Adrenal gland (tissue), 12 donors: Measurements from ENCODE around the gene MYBPHL. TPM values are rescaled to one million over a fixed set of nuclear protein-coding genes. Genes with fewer than 3 reads are reported as not detected.

Source experiments
- DNase-seq, 7 donors: peaks; one replicate each; pipeline ENCODE4 v3.0.0-alpha.2; 2019 to 2020
- H3K27ac ChIP-seq, 5 donors: fragments of 200-600 bp; sonication (generic) in 4 of 5; 1 replicate in 3 of 5; 2 replicates in 2 of 5; pipeline versions ENCODE4 v1.5.1 to v1.8.0; 2016 to 2020; ENCODE audit warnings: mild to moderate bottlenecking in 1 of 5
- H3K27me3 ChIP-seq: fragments of 200-600 bp; 2 replicates; pipeline ENCODE4 v1.8.0; 2021
- H3K36me3 ChIP-seq, 2 donors: fragments of 200-600 bp; replicated peaks in 1 of 2; 1 replicate in 1 of 2; 2 replicates in 1 of 2; pipeline versions ENCODE4 v1.5.1 to v1.8.0; 2018 to 2022
- H3K4me1 ChIP-seq, 2 donors: fragments of 200-600 bp; replicated peaks in 1 of 2; 1 replicate in 1 of 2; 2 replicates in 1 of 2; pipeline versions ENCODE4 v1.5.1 to v1.8.0; 2018 to 2021
- H3K4me3 ChIP-seq, 4 donors: fragments of 200-600 bp; sonication (generic) in 3 of 4; one replicate each; pipeline ENCODE4 v1.5.1; 2016 to 2018
- H3K9me3 ChIP-seq, 3 donors: fragments of 200-600 bp; sonication (generic) in 1 of 3; replicated peaks in 1 of 3; 1 replicate in 2 of 3; 2 replicates in 1 of 3; pipeline versions ENCODE4 v1.5.1 to v1.8.0; 2016 to 2021
- POLR2A ChIP-seq, 2 donors: fragments of 450-650 bp; IDR thresholded peaks; one replicate each; pipeline ENCODE4 v1.6.1; 2017; ENCODE audit warnings: antibody characterized with exemption in 2 of 2, mild to moderate bottlenecking in 2 of 2, moderate library complexity in 1 of 2
- WGBS, 4 donors: extraction: QIAGEN DNeasy Blood & Tissue Kit in 2 of 4; methylation state at CpG; one replicate each; pipeline versions ENCODE4 v1.1.5 to v1.1.7; 2013 to 2017; 5-methylcytosine and 5-hydroxymethylcytosine counted together
- intact Hi-C, 2 donors: fragments of 100-400 bp; cut with DNase I; formaldehyde crosslinking; loops; one replicate each; pipeline versions ENCODE4 v1.14.1 to v1.15.0; 2022 to 2023
- polyA plus RNA-seq, 3 donors: library from polyadenylated mRNA; stranded (reverse); fragments of 200-250 nt in 2 of 3; fragments of 350-450 nt in 1 of 3; fragmentation: Illumina TruSeq in 1 of 3; extraction: RNeasy Lipid Tissue Mini Kit (QIAGEN cat#74804) in 1 of 3; gene quantifications; one replicate each; pipeline ENCODE4 v1.2.3, GENCODE V29; 2013 to 2014
- total RNA-seq, 9 donors: library from RNA; depleted of rRNA in 4 of 9; stranded (reverse); fragments of >200 nt in 4 of 9; fragments of 120-200 nt in 1 of 9; fragmentation: NEBNext Ultra II Directional in 1 of 9; extraction: Animal tissue kit (Norgen Biotek cat#: 25700) in 1 of 9; gene quantifications; one replicate each; pipeline versions ENCODE4 v1.1.0 to v1.2.4, GENCODE V29; 2013 to 2023
- TF ChIP-seq, protein P1 (sequence below), 6 experiments: fragments of 450-650 bp in 4 of 6; fragments of 200-600 bp in 2 of 6; sonication (generic) in 1 of 6; IDR thresholded peaks; 1 replicate in 5 of 6; 2 replicates in 1 of 6; pipeline versions ENCODE4 v1.5.1 to v1.8.0; 2016 to 2021; ENCODE audit warnings: antibody characterized with exemption in 6 of 6, mild to moderate bottlenecking in 2 of 6, moderate library complexity in 1 of 6
- donor health status: healthy with polysubstance abuse.
- donor health status: Bipolar disorder and iron deficiency.
- donor health status: DM: yes; HTN: yes; CAD: no.
- donor health status: DM: no; HTN: no; CAD: no.
- donor health status: DM: no; HTN: no; CAD: no.
- donor health status: DM: yes; HTN: yes; CAD: no.

The MYBPHL gene
- total and polyA plus RNA-seq, 12 donors = 0.32 to 12.3 (median 0.51) TPM; not detected in 6

DNA sequence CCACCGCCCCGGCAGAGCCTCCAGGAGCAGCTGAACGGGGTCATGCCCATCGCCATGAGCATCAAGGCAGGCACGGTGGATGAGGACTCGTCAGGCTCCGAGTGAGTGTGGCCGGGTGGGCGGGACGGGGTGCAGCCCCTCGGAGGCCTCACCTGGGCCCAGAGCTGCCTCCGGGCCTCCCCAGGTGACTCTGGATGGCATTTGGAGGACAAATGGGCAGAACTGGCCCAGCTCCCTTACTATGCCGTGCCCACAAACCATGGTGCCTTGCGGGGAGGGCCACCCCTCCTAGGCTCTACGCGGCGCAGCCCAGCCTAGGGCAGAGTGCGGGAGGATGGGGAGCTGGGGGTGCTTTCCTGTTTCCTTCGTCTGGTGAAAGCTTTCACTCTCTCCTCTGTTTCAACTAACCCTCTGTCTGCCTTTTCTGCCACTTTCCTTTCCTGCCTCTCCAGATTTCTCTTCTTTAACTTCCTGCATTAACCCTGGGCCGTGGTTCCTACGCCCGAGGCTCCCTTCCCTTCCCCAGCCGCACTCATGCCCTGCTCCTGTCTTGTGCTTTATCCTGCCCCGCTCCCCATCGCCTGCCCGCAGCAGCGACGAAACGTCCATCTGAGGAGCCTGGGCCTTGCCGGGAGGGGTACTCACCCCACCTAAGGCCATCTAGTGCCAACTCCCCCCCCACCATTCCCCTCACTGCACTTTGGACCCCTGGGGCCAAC, 33.1 kb downstream of the MYBPHL start:
- no peaks in the 10 kb centered on the region for H3K27me3 ChIP-seq
- no peaks in the 10 kb centered on the region for H3K9me3 ChIP-seq
- H3K27ac ChIP-seq = no peak overlapping the region
- peaks cover 0 to 4% of the 10 kb centered on the region in 2 donors for H3K4me1 ChIP-seq
- no peaks in the 10 kb centered on the region for H3K36me3 ChIP-seq
- 79 to 84% (median 83%) methylated on average over 19 to 30 of the region's 30 CpGs for WGBS, 4 donors
- no peak overlapping the region for H3K4me3 ChIP-seq
- intact Hi-C loops = loop anchor here (5.0 to 10.0 kb wide), 2 partner anchors 124 to 261 kb away; partner anchors contain the start of genes GPR61 (in 2 of the 2) and SORT1 (in 1 of the 2)
- TF ChIP-seq, protein P1, sequence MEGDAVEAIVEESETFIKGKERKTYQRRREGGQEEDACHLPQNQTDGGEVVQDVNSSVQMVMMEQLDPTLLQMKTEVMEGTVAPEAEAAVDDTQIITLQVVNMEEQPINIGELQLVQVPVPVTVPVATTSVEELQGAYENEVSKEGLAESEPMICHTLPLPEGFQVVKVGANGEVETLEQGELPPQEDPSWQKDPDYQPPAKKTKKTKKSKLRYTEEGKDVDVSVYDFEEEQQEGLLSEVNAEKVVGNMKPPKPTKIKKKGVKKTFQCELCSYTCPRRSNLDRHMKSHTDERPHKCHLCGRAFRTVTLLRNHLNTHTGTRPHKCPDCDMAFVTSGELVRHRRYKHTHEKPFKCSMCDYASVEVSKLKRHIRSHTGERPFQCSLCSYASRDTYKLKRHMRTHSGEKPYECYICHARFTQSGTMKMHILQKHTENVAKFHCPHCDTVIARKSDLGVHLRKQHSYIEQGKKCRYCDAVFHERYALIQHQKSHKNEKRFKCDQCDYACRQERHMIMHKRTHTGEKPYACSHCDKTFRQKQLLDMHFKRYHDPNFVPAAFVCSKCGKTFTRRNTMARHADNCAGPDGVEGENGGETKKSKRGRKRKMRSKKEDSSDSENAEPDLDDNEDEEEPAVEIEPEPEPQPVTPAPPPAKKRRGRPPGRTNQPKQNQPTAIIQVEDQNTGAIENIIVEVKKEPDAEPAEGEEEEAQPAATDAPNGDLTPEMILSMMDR (IDR thresholded peaks at IDR 0.05) = no peak
- TF ChIP-seq POLR2A (IDR thresholded peaks at IDR 0.05) = no peak
- no peak for DNase-seq

- DNase-seq = peak in 1 of 7 donors; percentile 13
- Histone ChIP-seq H3K4me3 (no peak overlapping the region), H3K27ac (no peak overlapping the region), H3K27me3 (no peaks in the 10 kb centered on the region), H3K4me1 (peaks cover 0 to 4% of the 10 kb centered on the region in 2 donors), H3K9me3 (no peaks in the 10 kb centered on the region), H3K36me3 (no peaks in the 10 kb centered on the region)
- 87 to 92% (median 89%) methylated on average over 9 to 16 of the region's 16 CpGs for WGBS, 4 donors
- TF ChIP-seq, protein P1 (IDR thresholded peaks at IDR 0.05) = no peak
- TF ChIP-seq POLR2A (IDR thresholded peaks at IDR 0.05) = no peak
- intact Hi-C loops = loop anchor here (5.0 to 10.0 kb wide), 2 partner anchors 124 to 262 kb away; partner anchors contain the start of genes GPR61 (in 2 of the 2) and SORT1 (in 1 of the 2)
Measured at GRCh38 chr1:109272831-109273547, 33.8 kb downstream of the MYBPHL start.

DNA sequence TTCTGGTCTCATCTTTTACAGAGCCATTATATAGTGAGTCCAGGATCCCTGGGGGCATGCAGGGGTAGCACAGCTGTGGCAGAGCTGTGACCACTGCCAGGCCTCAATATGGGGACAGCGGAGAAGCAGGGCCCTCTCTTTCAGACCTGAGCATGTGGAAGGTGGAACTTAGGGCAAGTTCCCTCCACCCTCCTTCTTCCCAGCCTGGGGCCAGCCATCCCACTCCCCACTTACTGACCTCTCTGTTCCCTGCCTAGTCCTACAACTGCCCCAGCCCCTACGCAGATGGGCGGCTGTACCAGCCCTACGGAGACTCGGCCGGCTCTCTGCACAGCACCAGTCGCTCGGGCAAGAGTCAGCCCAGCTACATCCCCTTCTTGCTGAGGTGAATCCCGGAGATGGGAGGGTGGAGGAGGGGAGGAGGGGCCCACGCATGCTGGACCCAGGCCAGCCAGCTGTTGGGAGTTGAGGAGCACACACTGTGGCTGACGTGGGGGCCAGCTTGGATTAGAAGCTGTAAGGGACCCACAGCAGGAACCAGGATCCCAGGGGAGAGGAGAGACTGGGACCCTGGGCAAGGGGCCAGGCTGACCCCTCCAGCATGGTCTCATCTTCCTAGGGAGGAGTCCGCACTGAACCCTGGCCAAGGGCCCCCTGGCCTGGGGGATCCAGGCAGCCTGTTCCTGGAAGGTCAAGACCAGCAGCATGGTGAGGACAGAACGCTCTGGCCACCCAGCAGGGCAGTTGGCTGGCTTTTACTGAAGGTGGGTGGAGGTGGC, 34.6 kb downstream of the MYBPHL start:
- H3K27ac ChIP-seq = no peak overlapping the region
- TF ChIP-seq POLR2A (IDR thresholded peaks at IDR 0.05) = no peak

DNA sequence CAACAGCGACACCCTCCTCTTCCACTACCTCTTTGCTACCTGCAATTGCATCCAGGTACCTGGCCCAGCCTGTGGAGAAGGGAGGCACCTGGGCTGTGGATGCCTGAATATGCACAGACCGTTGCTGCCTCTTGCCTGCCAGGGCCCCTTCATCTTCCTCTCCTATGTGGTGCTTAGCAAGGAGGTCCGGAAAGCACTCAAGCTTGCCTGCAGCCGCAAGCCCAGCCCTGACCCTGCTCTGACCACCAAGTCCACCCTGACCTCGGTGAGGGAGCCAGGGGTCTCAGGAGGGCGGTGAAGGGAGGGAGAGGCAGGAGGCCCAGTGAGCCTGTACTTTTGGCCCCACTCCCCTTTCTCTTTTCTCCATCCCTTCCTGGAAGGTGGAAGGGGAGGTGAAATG, 35.4 kb downstream of the MYBPHL start:
- Histone ChIP-seq H3K4me3 (no peak overlapping the region), H3K9me3 (no peaks in the 10 kb centered on the region), H3K36me3 (no peaks in the 10 kb centered on the region), H3K4me1 (no peaks in the 10 kb centered on the region), H3K27me3 (no peaks in the 10 kb centered on the region), H3K27ac (no peak overlapping the region)
- DNase-seq = no peak
- TF ChIP-seq, protein P1 (IDR thresholded peaks at IDR 0.05) = no peak
- TF ChIP-seq POLR2A (IDR thresholded peaks at IDR 0.05) = no peak
- WGBS, 4 donors = 76 to 92% (median 87%) methylated on average over 3 to 6 of the region's 6 CpGs
- intact Hi-C loops = loop anchor here (5.0 to 10.0 kb wide), 2 partner anchors 126 to 263 kb away; partner anchors contain the start of genes GPR61 (in 2 of the 2) and SORT1 (in 1 of the 2)

More for the DNA sequence above, 34.6 kb downstream of the MYBPHL start:
- peak in 1 of 7 donors; percentile 19 for DNase-seq
- H3K9me3 ChIP-seq = no peaks in the 10 kb centered on the region
- no peak overlapping the region for H3K4me3 ChIP-seq
- intact Hi-C loops = loop anchor here (5.0 to 10.0 kb wide), 2 partner anchors 125 to 263 kb away; partner anchors contain the start of genes GPR61 (in 2 of the 2) and SORT1 (in 1 of the 2)
- 82 to 100% (median 86%) methylated on average over 3 to 13 of the region's 13 CpGs for WGBS, 4 donors
- H3K27me3 ChIP-seq = no peaks in the 10 kb centered on the region
- peaks cover 0 to 2% of the 10 kb centered on the region in 2 donors for H3K4me1 ChIP-seq
- no peaks in the 10 kb centered on the region for H3K36me3 ChIP-seq
